GM19468 (cell line): ENCODE measurements around the gene PRKN.
"Not testable (repeated sequence)": the region's sequence is repeated elsewhere in the genome, so short reads cannot be mapped to it uniquely, and the experiment has no call there.

Experiments
- ATAC-seq: cut with Tn5 transposase; IDR thresholded peaks from one replicate; pipeline ENCODE4 v1.9.1; 2021; ENCODE audit warnings: mild to moderate bottlenecking, moderate library complexity, moderate number of reproducible peaks; ENCODE audit not compliant: unreplicated experiment; ENCODE audit errors: extremely low read depth

Gene PRKN

DNA sequence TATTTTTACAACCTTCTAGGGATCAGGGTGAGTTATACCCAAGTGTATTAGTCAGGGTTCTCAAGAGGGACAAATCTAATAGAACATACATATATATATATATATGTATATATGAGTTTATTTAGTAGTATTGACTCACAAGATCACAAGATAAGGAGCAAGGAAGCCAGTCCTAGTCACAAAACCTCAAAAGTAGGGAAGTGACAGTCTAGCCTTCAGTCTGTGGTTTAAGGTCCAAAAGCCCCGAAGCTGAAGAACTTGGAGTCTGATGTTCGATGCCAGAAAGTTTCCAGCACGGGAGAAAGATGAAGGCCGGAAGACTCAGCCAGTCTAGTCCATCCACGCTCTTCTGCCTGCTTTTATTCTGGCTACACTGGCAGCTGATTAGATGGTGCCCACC is 821.0 kb downstream of the PRKN start:
- ATAC-seq, result no peak

DNA sequence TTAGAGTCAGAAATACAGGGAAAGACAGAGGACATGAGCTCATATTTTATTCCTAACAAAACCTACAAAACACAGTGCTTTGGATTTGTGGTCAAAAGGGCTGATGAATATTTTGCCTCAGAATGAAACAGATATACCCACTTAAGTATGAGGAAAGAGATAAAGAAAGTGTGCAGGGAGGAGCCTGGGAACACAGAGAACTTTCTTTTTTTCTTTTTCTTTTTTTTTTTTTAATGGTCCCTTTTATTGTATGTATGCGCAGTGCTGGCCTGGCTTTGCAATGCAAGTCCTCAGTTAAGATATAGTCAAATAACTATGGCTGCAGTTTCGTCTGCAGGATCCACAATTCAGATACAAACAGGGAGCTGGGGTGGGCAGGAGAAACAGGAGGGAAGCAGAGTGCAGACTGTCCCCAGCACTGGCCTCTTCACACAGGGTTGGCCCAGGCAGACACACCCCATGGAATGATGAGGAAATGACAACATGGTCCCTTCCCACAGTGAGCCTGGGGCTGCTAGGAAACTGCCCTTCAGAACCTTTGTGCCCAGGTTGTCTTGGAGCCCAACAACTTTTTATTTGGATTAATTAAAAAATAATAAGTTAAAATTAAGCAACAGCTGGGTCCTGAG is 823.9 kb downstream of the PRKN start:
- ATAC-seq, result no peak

DNA sequence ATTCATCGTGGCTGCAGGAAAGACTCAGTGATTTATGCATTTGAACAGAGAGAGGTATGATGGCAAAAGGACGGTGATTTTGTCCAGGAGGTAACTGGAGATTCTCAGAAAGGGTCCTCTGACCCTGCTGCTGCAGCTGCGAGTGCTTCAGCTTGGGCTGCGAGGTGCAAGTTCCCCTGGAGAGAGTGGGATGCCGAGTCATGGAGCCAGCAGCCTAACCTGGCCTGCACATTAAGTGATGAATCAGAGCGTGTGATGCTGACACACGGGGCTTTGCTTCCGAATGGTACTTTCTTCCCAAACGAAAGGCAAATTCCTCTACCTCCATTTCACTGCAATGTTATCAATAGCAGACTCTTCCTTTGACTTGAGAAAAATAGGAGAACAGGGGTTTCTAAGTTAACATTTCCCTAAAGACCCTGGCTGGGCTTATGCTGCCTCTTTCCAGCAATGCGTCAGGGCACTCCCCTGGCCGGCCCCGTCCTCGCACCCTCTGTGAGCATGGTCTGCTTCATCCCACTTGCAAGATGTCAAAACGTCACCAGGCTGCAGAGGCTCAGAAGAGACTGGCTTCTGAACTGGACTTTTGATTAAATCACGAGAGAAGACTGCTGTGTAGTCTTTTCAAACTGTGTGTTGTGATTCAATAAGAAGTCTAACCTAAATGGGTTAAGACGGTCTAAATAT is 825.7 kb downstream of the PRKN start:
- ATAC-seq, result no peak

DNA sequence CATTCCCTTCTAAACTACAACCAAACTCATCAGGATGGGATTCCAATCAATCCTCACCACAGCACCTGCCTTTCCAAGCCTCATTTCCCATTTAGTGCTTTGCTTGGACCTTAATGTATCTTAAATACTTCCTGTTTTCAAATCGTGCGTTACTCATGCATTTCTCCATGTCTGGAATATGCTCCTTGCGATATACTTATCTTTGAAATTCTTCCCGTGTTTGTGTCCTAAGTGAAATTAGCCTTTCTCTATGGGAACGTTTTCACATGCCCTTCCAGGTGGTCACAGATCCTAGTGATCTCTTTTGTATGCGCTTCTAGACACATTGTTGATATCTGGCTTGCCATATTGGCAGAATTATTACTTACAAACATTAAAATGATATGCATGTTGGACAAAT is 833.1 kb downstream of the PRKN start:
- ATAC-seq, result no peak

DNA sequence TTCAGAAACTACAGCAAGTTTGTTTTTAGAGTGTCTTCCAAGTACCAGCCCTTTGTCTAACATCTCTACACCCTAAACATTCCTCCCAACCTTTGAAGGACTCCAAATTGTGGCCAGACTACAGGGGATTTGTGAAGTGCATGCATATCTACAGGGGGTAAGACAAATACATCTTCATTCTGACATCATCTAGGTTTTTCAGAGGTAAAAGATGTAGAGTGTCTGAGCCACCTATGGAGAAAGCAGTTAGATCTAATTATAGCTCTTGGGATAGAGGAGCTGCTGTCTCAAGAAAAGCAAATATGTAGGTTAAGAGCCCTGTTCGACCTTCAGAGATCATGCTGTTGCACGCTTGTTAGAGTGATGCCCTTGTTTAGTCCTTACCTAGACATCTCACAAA is 836.0 kb downstream of the PRKN start:
- no peak for ATAC-seq

DNA sequence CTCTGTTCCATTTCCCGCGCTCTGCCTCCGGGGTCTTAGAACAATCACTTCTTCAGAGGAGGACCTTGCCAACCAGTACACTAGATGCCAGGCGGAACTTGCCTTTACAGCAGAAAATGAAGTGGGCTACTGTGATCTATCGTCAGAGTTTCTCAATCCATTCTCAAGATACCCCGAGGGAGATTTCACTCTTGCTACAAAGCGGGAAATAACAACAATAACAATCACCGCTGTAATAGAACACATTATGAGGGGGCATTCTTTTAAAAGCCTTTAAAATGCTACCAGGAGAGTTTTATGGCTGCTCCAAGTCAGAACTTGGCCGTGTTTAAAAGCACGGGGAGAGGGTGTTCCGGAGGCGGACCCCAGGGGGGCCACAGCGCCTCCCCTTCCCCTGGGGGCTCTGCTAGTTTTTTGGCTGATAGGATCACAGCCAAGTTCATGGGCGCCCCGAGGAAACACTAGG is 836.7 kb downstream of the PRKN start:
- no peak for ATAC-seq

DNA sequence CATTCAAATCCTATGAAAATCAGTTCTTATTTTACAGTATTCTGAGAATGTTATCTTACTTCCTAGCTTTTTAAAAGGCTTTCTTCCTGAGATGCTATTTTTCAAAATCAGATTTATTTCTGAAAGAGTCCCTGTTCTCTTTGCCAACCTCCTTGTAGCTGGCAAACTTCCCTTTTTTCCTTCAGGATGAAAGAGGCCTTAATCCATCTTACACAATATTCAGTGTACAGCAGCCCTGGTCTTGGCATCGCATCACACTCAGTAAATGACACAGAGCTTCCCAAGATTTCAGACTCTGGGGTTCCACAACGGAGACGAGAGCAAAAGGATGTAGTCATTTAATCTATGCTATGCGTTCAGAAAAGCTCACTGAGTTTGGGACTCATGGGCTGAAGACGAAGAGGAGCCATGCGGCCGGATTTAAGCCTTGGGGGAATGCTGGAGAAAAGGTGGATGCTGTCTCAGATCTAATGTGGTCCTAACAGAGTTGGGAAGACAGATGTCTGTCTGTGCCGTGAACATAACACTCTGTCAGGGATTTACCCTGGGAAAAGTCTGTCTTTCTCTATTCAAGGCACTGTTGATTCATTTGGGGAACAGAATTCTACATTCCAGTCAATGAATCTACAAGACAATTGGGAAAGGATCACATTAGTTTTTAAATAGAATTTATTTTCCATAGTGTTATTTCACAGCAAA is 837.3 kb downstream of the PRKN start:
- ATAC-seq, result no peak

DNA sequence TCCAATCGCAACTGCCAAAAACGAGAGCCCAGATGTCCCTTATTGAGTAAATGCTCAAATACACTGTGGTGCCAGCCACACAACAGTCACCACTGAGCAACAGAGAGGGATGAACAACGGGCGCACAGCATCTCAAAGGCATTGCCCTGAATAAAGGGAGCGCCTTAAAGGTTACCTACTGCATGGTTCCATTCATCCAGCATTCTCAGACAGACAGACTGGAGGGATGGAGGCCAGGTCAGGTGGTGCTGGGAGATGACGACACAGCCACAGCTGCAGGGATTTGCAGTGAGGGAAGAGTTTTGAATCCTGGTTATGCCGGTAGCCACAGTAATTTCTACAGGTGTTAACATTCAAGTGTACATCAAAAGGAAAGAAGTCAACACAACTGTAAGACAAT is 838.2 kb downstream of the PRKN start:
- ATAC-seq, result no peak

DNA sequence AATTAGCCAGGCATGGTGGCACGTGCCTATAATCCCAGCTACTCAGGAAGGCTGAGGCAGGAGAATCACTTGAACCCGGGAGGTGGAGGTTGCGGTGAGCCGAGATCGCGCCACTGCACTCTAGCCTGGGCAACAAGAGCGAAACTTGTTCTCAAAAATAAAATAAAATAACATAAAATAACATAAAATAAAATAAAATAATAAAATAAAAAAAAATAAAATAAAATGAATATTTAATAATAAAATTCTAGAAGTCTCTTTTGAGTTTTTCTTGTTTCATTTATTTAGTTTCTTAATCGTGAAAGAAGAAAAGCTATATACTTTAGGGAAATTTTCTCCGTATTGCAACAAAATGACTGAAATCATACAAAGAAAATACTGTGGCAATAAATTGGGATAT is 841.0 kb downstream of the PRKN start:
- ATAC-seq, result not testable (repeated sequence)

DNA sequence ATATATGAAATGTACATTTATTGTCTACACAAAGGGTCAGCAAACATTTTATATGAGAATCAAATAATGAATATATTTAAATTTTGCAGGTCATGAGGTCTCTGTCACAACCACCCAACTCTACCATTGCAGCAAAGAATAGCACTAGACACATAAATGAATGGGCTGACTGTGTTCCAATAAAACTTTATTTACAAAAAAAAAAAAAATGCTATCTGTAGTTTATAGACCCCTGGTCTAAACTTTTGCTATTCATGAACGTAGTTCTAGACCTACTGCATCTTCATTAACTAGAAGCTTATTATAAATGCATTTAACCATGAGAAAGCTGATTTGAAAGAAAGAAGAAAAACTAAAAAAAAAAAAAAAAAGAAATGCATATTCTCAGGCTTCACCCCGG is 842.8 kb downstream of the PRKN start:
- ATAC-seq, result no peak

DNA sequence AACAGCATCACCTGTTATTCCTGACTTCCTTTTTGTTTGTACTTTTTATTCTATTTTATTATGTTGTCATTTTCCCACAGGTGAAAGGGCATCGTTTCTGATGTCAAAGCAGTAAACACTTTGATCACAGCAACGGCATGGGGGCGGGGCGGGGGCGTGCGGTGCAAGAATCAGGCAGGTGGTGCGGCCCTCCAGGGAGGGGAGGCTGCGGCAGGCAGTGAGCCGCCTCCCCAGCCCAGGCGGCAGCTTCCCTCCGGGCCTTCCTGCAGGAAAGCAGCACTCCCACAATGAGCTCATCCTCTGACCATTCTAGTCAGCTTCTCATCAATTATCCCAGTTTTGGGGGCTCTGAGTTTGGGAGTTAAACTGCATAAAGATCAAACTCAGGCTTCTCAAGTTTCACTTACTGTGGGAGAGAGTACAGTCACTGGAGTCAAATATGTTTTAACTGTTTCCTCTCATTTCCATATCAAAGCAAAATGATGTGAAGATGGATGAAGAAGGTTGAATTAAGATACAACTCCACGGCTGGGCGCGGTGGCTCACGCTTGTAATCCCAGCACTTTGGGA is 845.3 kb downstream of the PRKN start:
- ATAC-seq, result no peak

DNA sequence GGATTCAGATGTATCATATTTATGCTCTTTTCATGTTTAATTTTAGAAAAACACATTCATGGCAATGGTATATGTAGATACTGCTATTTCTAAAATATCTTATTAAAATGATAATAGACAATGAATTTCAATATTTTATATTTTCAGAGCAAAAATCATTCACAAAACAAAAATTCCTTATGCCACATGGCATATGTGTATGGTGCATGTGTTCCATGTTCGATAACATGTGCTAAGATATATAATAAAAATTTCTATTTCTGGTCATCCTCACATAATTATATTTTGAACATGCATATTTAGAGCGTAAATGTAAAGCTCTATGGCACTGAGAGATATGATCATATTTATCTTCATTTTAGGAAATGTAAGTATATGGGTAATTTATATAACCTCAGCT is 847.5 kb downstream of the PRKN start:
- no peak for ATAC-seq

DNA sequence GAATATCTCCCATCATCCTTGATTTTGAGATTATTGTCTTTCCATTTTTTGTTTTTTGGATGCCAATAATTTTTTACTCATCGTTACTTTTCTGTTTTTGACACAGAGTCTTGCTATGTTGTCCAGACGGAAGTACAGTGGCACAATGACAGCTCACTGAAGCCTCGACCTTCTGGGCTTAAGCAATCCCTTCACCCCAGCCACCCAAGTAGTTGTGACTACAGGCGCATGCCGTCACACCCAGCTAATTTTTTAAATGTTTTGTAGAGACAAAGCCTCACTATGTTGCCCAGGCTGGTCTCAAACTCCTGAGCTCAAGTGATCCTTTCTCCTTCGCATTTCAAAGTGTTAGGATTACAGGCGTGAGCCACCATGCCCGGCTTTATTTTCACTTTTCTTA is 851.3 kb downstream of the PRKN start:
- ATAC-seq, result no peak

DNA sequence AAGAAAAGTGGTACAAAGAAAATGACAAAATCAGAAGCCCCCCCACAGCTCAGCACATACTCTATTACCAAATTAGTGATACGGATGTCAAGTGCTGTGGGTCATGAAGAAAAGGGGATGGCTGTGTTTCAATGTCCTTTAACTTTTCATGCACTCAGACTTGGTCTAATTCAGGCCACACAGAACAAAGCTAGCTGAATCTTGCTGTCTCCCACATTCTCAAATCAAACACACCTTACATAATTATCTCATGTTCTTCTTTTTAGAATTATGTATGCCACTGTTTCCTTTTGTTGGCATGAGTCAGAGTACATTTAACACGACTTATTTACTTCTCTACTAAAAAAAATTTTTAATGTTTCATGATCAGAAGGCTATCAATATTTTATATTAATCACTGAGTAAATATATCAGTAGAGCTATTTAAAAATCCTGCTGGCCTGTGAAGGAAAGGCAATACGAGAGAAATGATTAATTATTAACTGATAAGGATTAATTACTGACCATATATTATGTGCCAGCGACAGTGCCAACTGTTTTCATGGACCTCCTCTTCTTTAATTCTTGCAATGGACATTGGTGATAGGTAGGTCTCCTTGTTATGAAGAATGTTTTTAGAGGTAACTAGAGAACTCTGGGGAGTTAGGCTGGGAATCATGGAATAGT is 857.2 kb downstream of the PRKN start:
- no peak for ATAC-seq

DNA sequence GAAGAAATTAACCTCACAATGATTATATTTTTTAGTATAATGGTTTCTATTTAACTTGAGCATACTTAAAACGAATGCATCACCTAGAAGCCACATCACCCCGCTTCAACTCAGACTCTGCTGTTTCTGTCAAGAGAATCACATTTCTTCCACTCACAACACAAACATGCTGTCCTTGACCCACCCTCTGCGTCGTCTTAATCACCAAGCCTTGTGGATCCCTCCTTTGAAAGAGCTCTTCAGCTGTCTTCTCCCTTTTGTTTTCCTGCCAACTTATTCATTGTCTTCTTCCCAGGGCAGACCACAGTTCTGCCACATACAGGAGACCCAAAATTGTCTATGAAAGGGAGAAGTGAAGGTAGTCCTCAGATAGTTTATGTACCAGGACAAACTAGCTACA is 858.1 kb downstream of the PRKN start:
- ATAC-seq, result no peak

DNA sequence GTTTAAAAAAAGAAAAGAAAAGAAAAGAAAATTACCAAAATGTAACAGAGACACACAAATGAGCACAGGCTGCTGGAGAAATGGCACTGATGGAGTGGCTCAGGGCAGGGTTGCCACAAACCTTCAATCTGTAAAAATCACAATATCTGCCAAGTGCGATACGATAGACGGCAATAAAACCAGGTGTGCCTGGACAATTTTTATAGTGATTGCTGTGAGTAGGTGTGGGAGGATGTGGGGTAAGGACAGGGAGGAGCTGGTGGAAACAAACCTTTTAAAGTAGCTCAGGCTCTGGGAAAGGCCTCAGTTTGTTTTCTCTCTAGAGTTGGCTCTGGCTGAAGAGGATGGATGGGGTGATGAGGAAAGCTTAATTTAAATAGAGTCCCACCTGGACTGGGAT is 861.0 kb downstream of the PRKN start:
- ATAC-seq, result no peak

DNA sequence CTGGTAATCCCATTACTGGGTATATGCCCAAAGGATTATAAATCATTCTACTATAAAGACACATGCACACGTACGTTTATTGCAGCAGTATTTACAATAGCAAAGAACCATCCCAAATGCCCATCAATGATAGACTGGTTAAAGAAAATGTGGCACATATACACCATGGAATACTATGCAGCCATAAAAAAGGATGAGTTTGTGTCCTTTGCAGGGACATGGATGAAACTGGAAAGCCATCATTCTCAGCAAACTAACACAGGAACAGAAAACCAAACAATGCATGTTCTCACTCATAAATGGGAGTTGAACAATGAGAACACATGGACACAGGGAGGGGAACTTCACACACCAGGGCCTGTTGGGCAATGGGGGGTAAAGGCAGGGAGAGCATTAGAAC is 866.5 kb downstream of the PRKN start:
- ATAC-seq, result not testable (repeated sequence)

DNA sequence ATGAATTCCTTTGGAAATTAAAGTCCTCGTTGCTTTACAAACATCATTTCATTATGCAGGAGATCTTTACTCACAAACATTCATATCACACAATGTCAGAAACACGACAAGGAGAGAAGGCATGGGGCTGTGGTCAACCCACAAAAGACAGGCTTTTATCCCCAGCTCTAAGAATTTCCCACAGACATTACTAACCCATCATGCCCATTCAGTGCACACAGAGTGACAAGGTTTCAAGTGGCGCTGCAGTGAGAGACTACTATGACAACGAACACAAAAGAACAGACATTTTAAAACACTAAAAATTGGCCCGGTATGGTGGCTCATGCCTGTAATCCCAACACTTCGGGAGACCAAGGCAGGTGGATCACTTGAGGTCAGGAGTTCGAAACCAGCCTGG is 873.9 kb downstream of the PRKN start:
- ATAC-seq, result no peak

DNA sequence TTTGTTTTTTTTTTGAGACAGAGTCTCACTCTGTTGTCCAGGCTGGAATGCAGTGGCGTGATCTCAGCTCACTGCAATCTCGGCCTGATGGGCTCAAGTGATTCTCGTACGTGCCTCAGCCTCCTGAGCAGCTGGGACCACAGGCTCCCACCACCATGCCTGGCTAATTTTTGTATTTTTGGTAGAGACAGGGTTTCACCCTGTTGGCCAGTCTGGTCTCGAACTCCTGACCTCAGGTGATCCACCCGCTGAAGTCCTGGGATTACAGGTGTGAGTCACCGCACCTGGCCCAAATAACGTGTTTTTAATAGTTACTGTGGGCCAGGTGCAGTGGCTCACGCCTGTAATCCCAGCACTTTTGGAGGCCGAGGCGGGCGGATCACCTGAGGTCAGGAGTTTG is 876.1 kb downstream of the PRKN start:
- ATAC-seq, result not testable (repeated sequence)

DNA sequence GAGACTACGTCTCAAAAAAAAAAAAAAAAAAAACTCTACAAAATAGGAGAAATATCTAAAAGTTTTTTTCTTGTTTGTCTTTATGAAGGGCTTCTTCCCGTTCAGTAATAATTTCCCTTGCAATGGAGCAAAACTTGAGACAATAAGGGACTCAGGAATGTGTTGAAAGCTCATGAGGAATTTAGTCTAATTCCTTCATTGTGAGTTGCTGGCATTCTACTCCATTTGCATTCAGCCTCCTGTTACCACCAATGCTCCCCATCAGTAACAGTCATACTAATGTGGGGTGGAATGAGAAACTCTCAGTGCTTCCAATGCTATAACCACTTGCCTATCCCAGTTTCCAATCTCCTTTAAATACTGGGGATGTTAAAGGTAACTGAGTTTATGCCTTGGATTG is 877.0 kb downstream of the PRKN start:
- no peak for ATAC-seq

DNA sequence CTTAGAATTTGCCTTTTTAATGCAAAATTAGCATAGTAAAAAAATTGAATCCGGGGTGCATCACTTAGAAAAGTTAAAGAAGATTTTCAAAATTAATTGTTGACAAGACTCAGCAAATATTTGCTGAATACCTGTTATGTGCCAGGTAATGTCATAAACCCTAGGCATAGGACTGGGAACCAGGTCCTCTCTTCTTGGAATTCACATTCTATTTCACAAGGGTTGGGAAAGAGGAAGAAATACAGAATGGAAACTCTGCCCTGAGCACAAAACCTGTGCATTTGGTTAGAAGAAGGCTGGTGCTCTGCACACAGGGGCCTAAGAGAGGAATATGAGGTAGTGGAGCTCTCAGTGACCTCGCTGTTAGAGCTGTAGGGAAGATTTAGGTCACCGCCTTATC is 879.9 kb downstream of the PRKN start:
- ATAC-seq, result no peak
